H9 (cell line): ENCODE data around the gene CHID1. TPM values are rescaled to one million over a fixed set of nuclear protein-coding genes. Genes with fewer than 3 reads are reported as not detected.
A peak's percentile ranks its signal among the peaks of the same experiment; 100 is the strongest.

Source experiments
- DNase-seq: peaks from one replicate; pipeline ENCODE4 v3.0.0-alpha.2; 2017
- H2AFZ ChIP-seq: one replicate; pipeline ENCODE4 v1.6.1; 2013; ENCODE audit warnings: mild to moderate bottlenecking, low read length, control low read depth, moderate library complexity
- H2AK5ac ChIP-seq: 2 replicates; pipeline ENCODE4 v1.6.1; 2013; ENCODE audit warnings: low read length, control low read depth, mixed read lengths; ENCODE audit not compliant: insufficient read length
- H2BK120ac ChIP-seq: one replicate; pipeline ENCODE4 v1.6.1; 2013; ENCODE audit warnings: low read depth, mild to moderate bottlenecking, low read length, control low read depth, inconsistent platforms; ENCODE audit not compliant: poor library complexity, severe bottlenecking
- H2BK12ac ChIP-seq: 2 replicates; pipeline ENCODE4 v1.6.1; 2013; ENCODE audit warnings: low read length, control low read depth, mixed read lengths, low read depth; ENCODE audit not compliant: insufficient read length
- H2BK15ac ChIP-seq: 2 replicates; pipeline ENCODE4 v1.6.1; 2013; ENCODE audit warnings: low read depth, low read length, control low read depth
- H2BK20ac ChIP-seq: one replicate; pipeline ENCODE4 v1.6.1; 2013; ENCODE audit warnings: low read depth, mild to moderate bottlenecking, low read length, control low read depth, inconsistent platforms; ENCODE audit not compliant: poor library complexity, severe bottlenecking
- H2BK5ac ChIP-seq: 2 replicates; pipeline ENCODE4 v1.6.1; 2013; ENCODE audit warnings: low read length, control low read depth, mixed read lengths; ENCODE audit not compliant: insufficient read length
- H3K14ac ChIP-seq: 2 replicates; pipeline ENCODE4 v1.6.1; 2013; ENCODE audit warnings: low read length, control low read depth; ENCODE audit not compliant: insufficient read depth
- H3K18ac ChIP-seq: 2 replicates; pipeline ENCODE4 v1.6.1; 2013; ENCODE audit warnings: low read depth, mild to moderate bottlenecking, mixed read lengths, low read length, control low read depth; ENCODE audit not compliant: insufficient read length
- H3K23ac ChIP-seq: 2 replicates; pipeline ENCODE4 v1.6.1; 2013; ENCODE audit warnings: low read length, control low read depth, mixed read lengths, low read depth; ENCODE audit not compliant: insufficient read length
- H3K23me2 ChIP-seq: 2 replicates; pipeline ENCODE4 v1.6.1; 2013; ENCODE audit warnings: low read depth, mild to moderate bottlenecking, mixed read lengths, low read length, control low read depth; ENCODE audit not compliant: insufficient read length, poor library complexity, severe bottlenecking
- H3K27ac ChIP-seq: 2 replicates; pipeline ENCODE4 v1.5.1; 2013; ENCODE audit warnings: low read length, control low read depth, mixed read lengths, low read depth; ENCODE audit not compliant: insufficient read length
- H3K27me3 ChIP-seq: 2 replicates; pipeline ENCODE4 v1.6.1; 2013; ENCODE audit warnings: low read length, control low read depth, inconsistent platforms; ENCODE audit not compliant: insufficient read depth
- H3K4ac ChIP-seq: 2 replicates; pipeline ENCODE4 v1.6.1; 2013; ENCODE audit warnings: low read depth, mild to moderate bottlenecking, control low read depth, inconsistent platforms, low read length, moderate library complexity
- H3K4me1 ChIP-seq: 2 replicates; pipeline ENCODE4 v1.6.1; 2013; ENCODE audit warnings: low read length, control low read depth, inconsistent platforms; ENCODE audit not compliant: insufficient read depth
- H3K4me2 ChIP-seq: 2 replicates; pipeline ENCODE4 v1.6.1; 2013; ENCODE audit warnings: low read length, control low read depth, mixed read lengths; ENCODE audit not compliant: insufficient read length, insufficient read depth
- H3K56ac ChIP-seq: 2 replicates; pipeline ENCODE4 v1.6.1; 2013; ENCODE audit warnings: low read depth, mild to moderate bottlenecking, mixed read lengths, low read length, control low read depth; ENCODE audit not compliant: insufficient read length
- H3K79me1 ChIP-seq: 2 replicates; pipeline ENCODE4 v1.6.1; 2013; ENCODE audit warnings: low read depth, mild to moderate bottlenecking, moderate library complexity, low read length, control low read depth, inconsistent platforms; ENCODE audit not compliant: insufficient read depth, poor library complexity, severe bottlenecking
- H3K79me2 ChIP-seq: 2 replicates; pipeline ENCODE4 v1.6.1; 2013; ENCODE audit warnings: low read length, control low read depth, inconsistent platforms; ENCODE audit not compliant: insufficient read depth
- H3K9ac ChIP-seq: 2 replicates; pipeline ENCODE4 v1.6.1; 2013; ENCODE audit warnings: low read length, control low read depth, mixed read lengths; ENCODE audit not compliant: insufficient read length; ENCODE audit errors: extremely low read depth
- H3K9me3 ChIP-seq: one replicate; pipeline ENCODE4 v1.6.1; 2013; ENCODE audit warnings: low read depth, low read length, inconsistent platforms; ENCODE audit not compliant: control insufficient read depth
- H3T11ph ChIP-seq: one replicate; pipeline ENCODE4 v1.6.1; 2013; ENCODE audit warnings: mild to moderate bottlenecking, low read length, control low read depth, inconsistent platforms
- H4K20me1 ChIP-seq: one replicate; pipeline ENCODE4 v1.6.1; 2013; ENCODE audit not compliant: control insufficient read depth, insufficient read length, insufficient read depth
- H4K5ac ChIP-seq: 2 replicates; pipeline ENCODE4 v1.6.1; 2013; ENCODE audit warnings: low read depth, mild to moderate bottlenecking, mixed read lengths, low read length, control low read depth; ENCODE audit not compliant: insufficient read length
- H4K8ac ChIP-seq: replicated peaks from 2 replicates; pipeline ENCODE4 v1.6.1; 2013; ENCODE audit warnings: low read length, control low read depth, mixed read lengths, low read depth; ENCODE audit not compliant: insufficient read length
- H4K91ac ChIP-seq: 2 replicates; pipeline ENCODE4 v1.6.1; 2013; ENCODE audit warnings: low read depth, mild to moderate bottlenecking, moderate library complexity, mixed read lengths, low read length, control low read depth; ENCODE audit not compliant: insufficient read length
- H3K27ac Mint-ChIP-seq, 3 experiments: 2 replicates in 2 of 3; 3 replicates in 1 of 3; pipeline ENCODE4 v1.8.0; 2020 to 2021; ENCODE audit warnings: mixed read lengths in 3 of 3, mild to moderate bottlenecking in 1 of 3, moderate library complexity in 1 of 3
- H3K27me3 Mint-ChIP-seq: 2 replicates; pipeline ENCODE4 v1.8.0; 2021; ENCODE audit warnings: low read depth, mild to moderate bottlenecking, moderate library complexity, mixed read lengths
- H3K36me3 Mint-ChIP-seq, 3 experiments: 2 replicates in 2 of 3; 3 replicates in 1 of 3; pipeline ENCODE4 v1.8.0; 2020 to 2021; ENCODE audit warnings: low read depth in 3 of 3, mixed read lengths in 3 of 3; ENCODE audit not compliant: insufficient read depth in 1 of 3
- H3K4me1 Mint-ChIP-seq, 2 experiments: 2 replicates each; pipeline ENCODE4 v1.8.0; 2020; ENCODE audit warnings: mixed read lengths in 2 of 2
- H3K4me3 Mint-ChIP-seq, 2 experiments: 2 replicates in 1 of 2; 3 replicates in 1 of 2; pipeline ENCODE4 v1.8.0; 2020 to 2021; ENCODE audit warnings: mild to moderate bottlenecking in 2 of 2, mixed read lengths in 2 of 2, moderate library complexity in 1 of 2
- H3K9me3 Mint-ChIP-seq, 2 experiments: 2 replicates in 1 of 2; 3 replicates in 1 of 2; pipeline ENCODE4 v1.8.0; 2020; ENCODE audit warnings: mild to moderate bottlenecking in 2 of 2, mixed read lengths in 2 of 2, moderate library complexity in 1 of 2
- WGBS: extraction: QIAGEN DNeasy Blood & Tissue Kit; methylation state at CpG from one replicate; pipeline ENCODE4 v1.1.7; 2013; ENCODE audit warnings: missing lambda C conversion rate, low lambda C conversion rate, mixed read lengths; ENCODE audit not compliant: insufficient read length; ENCODE audit errors: extremely low coverage; 5-methylcytosine and 5-hydroxymethylcytosine counted together
- total RNA-seq: library from RNA; stranded (reverse); gene quantifications from 2 replicates; pipeline ENCODE4 v1.2.1, GENCODE V29; 2021
- TF ChIP-seq, protein P1 (sequence below): fragments of 200-600 bp; sonication (generic); conservative IDR thresholded peaks from 3 replicates; pipeline ENCODE4 v1.8.0; 2021; ENCODE audit warnings: antibody characterized with exemption, mild to moderate bottlenecking

CHID1 gene
- total RNA-seq, 1 experiment from 2014 or later, result 89.4 TPM

DNA sequence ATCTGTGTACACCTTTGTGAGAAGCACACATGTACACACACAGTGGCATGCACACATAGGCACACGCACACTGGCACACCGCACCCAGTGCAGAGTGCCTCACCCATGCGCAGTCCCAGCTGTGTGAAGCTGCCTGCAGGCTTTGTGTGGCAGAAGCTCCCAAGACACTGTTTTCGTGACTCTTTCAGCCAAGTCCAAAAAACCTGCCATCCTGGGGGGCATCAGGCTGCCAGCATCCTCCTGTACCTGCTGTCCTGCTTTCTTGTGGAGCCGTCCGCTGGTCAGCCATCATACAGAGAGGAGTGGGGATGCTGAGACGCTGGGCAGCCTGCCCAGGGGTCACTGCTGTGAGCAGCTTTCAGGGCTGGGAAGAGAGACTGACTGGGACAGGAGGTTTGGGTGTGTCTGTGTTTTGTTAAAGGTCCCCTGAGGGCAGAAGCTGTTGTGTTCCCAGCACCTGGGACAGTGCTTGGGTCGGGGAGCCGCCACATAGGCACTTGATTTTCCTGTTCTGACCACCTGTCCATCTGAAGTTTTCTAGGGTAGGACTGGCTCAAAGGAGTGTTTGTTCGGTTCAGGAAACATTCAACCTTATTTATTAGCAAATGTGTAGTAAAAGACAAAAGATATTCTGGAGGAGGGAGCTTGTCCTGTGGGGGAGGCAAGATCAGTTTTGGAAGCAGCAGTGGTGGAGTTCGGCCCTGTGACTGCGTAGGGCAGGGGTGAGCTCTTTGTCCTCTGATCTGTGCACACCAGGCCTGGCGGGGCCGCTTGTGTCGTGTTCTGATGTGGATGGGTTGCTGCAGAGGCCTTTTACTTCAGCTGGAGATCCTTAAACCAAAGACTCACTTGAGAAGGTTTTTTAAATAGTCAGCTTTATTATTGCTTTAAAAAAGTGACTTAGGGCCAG, 44.8 kb upstream of the CHID1 start:
- Histone ChIP-seq H2AK5ac (no peak overlapping the region), H4K91ac (no peak overlapping the region), H3K4ac (no peak overlapping the region), H3K18ac (no peak overlapping the region), H2BK5ac (no peak overlapping the region), H2BK15ac (no peak overlapping the region), H3K4me2 (no peak overlapping the region), H4K5ac (no peak overlapping the region), H3K23ac (no peak overlapping the region), H2BK20ac (no peak overlapping the region), H3K56ac (no peak overlapping the region), H3K23me2 (no peaks in the 10 kb centered on the region), H3K4me1 (peaks cover 8% of the 10 kb centered on the region; the same call in 1 of the 2 replicates), H3K27me3 (no peaks in the 10 kb centered on the region), H2BK12ac (no peak overlapping the region), H4K20me1 (no peaks in the 10 kb centered on the region), H3K9me3 (no peaks in the 10 kb centered on the region), H2AFZ (no peak overlapping the region), H4K8ac (no peak overlapping the region), H2BK120ac (no peak overlapping the region), H3K79me1 (peaks cover 6% of the 10 kb centered on the region), H3K14ac (peak overlapping the region; percentile 21; the same call in 1 of the 2 replicates), H3K9ac (no peak overlapping the region), H3K79me2 (peaks cover 10% of the 10 kb centered on the region; the same call in 1 of the 2 replicates), H3K27ac (no peak overlapping the region), H3T11ph (no peak overlapping the region)
- H3K36me3 Mint-ChIP-seq, result peaks cover 0 to 8% (median 8%) of the 10 kb centered on the region in 3 experiments; a peak in 5 of 7 replicates
- no peak overlapping the region for H3K4me3 Mint-ChIP-seq
- TF ChIP-seq, protein P1, sequence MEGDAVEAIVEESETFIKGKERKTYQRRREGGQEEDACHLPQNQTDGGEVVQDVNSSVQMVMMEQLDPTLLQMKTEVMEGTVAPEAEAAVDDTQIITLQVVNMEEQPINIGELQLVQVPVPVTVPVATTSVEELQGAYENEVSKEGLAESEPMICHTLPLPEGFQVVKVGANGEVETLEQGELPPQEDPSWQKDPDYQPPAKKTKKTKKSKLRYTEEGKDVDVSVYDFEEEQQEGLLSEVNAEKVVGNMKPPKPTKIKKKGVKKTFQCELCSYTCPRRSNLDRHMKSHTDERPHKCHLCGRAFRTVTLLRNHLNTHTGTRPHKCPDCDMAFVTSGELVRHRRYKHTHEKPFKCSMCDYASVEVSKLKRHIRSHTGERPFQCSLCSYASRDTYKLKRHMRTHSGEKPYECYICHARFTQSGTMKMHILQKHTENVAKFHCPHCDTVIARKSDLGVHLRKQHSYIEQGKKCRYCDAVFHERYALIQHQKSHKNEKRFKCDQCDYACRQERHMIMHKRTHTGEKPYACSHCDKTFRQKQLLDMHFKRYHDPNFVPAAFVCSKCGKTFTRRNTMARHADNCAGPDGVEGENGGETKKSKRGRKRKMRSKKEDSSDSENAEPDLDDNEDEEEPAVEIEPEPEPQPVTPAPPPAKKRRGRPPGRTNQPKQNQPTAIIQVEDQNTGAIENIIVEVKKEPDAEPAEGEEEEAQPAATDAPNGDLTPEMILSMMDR, result no peak
- no peaks in the 10 kb centered on the region for H3K27me3 Mint-ChIP-seq
- DNase-seq, result no peak
- WGBS, result no CpG with 5 or more reads among the region's 15 CpGs
- H3K27ac Mint-ChIP-seq, result peak overlapping the region; percentile 72 to 80 (median 78); a peak in 6 of 7 replicates
- peaks cover 52 to 56% of the 10 kb centered on the region in 2 experiments for H3K4me1 Mint-ChIP-seq
- no peaks in the 10 kb centered on the region for H3K9me3 Mint-ChIP-seq
